Neural cell (in vitro differentiated cells): ENCODE data around the gene PRRC2B.

Experiments
- CTCF ChIP-seq: fragments of 450-650 bp; IDR thresholded peaks from 2 replicates; pipeline ENCODE4 v1.5.1; 2014; ENCODE audit warnings: antibody characterized with exemption, mild to moderate bottlenecking, moderate library complexity; ENCODE audit not compliant: poor library complexity, severe bottlenecking
- EP300 ChIP-seq: fragments of 450-650 bp; conservative IDR thresholded peaks from 2 replicates; pipeline ENCODE4 v1.6.1; 2014; ENCODE audit warnings: antibody characterized with exemption, mild to moderate bottlenecking, moderate library complexity; ENCODE audit not compliant: poor library complexity, severe bottlenecking
- TAF1 ChIP-seq: IDR thresholded peaks from 2 replicates; pipeline ENCODE4 v1.6.1; 2012; ENCODE audit warnings: low read depth

GRCh38 chr9:131419716-131420115 lies 25.8 kb downstream of the PRRC2B start:
- TF ChIP-seq CTCF = no peak
- no peak for TF ChIP-seq TAF1
- no peak for TF ChIP-seq EP300
